ENCODE measurements around the gene DEUP1.
"Not testable (repeated sequence)": the region's sequence is repeated elsewhere in the genome, so short reads cannot be mapped to it uniquely, and the experiment has no call there.

Gene DEUP1

GRCh38 chr11:93361435-93361834, 30.9 kb downstream of the DEUP1 start:
- DNase-seq (ENCODE audit: low read depth) = no peak

- no peak for DNase-seq (ENCODE audit: low read depth)
Measured at GRCh38 chr11:93368022-93368421, 37.5 kb downstream of the DEUP1 start.

GRCh38 chr11:93370260-93370659, 39.7 kb downstream of the DEUP1 start:
- DNase-seq (ENCODE audit: low read depth) = no peak

GRCh38 chr11:93389737-93390136, 59.2 kb downstream of the DEUP1 start:
- DNase-seq (ENCODE audit: low read depth) = no peak

- DNase-seq (ENCODE audit: low read depth) = no peak
Measured at GRCh38 chr11:93392867-93393266, 62.3 kb downstream of the DEUP1 start.

- no peak for DNase-seq (ENCODE audit: low read depth)
Measured at GRCh38 chr11:93393386-93393785, 62.8 kb downstream of the DEUP1 start.

GRCh38 chr11:93394488-93394887, 63.9 kb downstream of the DEUP1 start:
- DNase-seq (ENCODE audit: low read depth) = no peak

GRCh38 chr11:93396316-93396715, 65.8 kb downstream of the DEUP1 start:
- DNase-seq (ENCODE audit: low read depth) = no peak

- no peak for DNase-seq (ENCODE audit: low read depth)
Measured at GRCh38 chr11:93403930-93404329, 73.4 kb downstream of the DEUP1 start.

- DNase-seq (ENCODE audit: low read depth) = no peak
Measured at GRCh38 chr11:93407777-93408401, 77.3 kb downstream of the DEUP1 start.

- no peak for DNase-seq (ENCODE audit: low read depth)
Measured at GRCh38 chr11:93410441-93410840, 79.9 kb downstream of the DEUP1 start.

GRCh38 chr11:93411705-93412104, 81.2 kb downstream of the DEUP1 start:
- no peak for DNase-seq (ENCODE audit: low read depth)

GRCh38 chr11:93432247-93432646, 101.7 kb downstream of the DEUP1 start:
- DNase-seq (ENCODE audit: low read depth) = no peak

- not testable (repeated sequence) for DNase-seq (ENCODE audit: low read depth)
Measured at GRCh38 chr11:93443232-93443631, 112.7 kb downstream of the DEUP1 start.

- DNase-seq (ENCODE audit: low read depth) = no peak
Measured at GRCh38 chr11:93444617-93445073, 114.1 kb downstream of the DEUP1 start.

- DNase-seq (ENCODE audit: low read depth) = no peak
Measured at GRCh38 chr11:93458286-93458685, 127.7 kb downstream of the DEUP1 start.

GRCh38 chr11:93463666-93464065, 133.1 kb downstream of the DEUP1 start:
- DNase-seq (ENCODE audit: low read depth) = not testable (repeated sequence)

- DNase-seq (ENCODE audit: low read depth) = no peak
Measured at GRCh38 chr11:93464927-93465540, 134.5 kb downstream of the DEUP1 start.

- no peak for DNase-seq (ENCODE audit: low read depth)
Measured at GRCh38 chr11:93467054-93467453, 136.5 kb downstream of the DEUP1 start.

- no peak for DNase-seq (ENCODE audit: low read depth)
Measured at GRCh38 chr11:93468290-93468689, 137.7 kb downstream of the DEUP1 start.

GRCh38 chr11:93474123-93474522, 143.6 kb downstream of the DEUP1 start:
- DNase-seq (ENCODE audit: low read depth) = no peak

GRCh38 chr11:93476796-93477195, 146.3 kb downstream of the DEUP1 start:
- DNase-seq (ENCODE audit: low read depth) = peak; percentile 4

GRCh38 chr11:93477684-93478234, 147.2 kb downstream of the DEUP1 start:
- DNase-seq (ENCODE audit: low read depth) = no peak

- no peak for DNase-seq (ENCODE audit: low read depth)
Measured at GRCh38 chr11:93478841-93479240, 148.3 kb downstream of the DEUP1 start.

Measured in stromal cell of bone marrow (primary cell).